Smooth muscle cell of the pulmonary artery (primary cell): ENCODE measurements around the gene ASB11. TPM values are rescaled to one million over a fixed set of nuclear protein-coding genes. Genes with fewer than 3 reads are reported as not detected.

ENCODE experiments used
- total RNA-seq: library from RNA; depleted of rRNA; stranded (reverse); fragments of >200 nt; gene quantifications from 2 replicates; pipeline ENCODE4 v1.2.3, GENCODE V29; 2014

Gene ASB11, protein sequence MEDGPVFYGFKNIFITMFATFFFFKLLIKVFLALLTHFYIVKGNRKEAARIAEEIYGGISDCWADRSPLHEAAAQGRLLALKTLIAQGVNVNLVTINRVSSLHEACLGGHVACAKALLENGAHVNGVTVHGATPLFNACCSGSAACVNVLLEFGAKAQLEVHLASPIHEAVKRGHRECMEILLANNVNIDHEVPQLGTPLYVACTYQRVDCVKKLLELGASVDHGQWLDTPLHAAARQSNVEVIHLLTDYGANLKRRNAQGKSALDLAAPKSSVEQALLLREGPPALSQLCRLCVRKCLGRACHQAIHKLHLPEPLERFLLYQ
- total RNA-seq = not detected in 2 replicates

DNA sequence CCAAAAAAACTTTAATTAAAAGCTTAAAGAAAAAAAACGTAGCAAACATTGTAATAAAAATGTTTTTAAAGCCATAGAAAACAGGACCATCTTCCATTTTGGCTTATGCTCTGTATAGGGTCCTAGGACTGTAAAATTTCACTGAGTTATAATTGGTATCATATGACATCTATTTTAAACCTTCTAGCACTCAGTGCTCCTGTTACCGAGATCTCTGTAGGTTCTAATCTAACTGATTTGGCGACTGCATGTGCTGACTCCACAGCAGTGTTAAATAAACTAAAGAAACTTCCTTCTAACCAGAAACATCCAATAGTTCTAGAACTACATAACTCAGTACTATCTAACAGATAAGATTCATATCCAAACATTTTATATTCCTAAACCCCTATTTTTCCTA lies at the start of gene ASB11:
TSS of gene ASB11 (minus strand) at position 132 of the 400 bp plus-strand sequence. CDS start at position 97, 35 bp downstream.

DNA sequence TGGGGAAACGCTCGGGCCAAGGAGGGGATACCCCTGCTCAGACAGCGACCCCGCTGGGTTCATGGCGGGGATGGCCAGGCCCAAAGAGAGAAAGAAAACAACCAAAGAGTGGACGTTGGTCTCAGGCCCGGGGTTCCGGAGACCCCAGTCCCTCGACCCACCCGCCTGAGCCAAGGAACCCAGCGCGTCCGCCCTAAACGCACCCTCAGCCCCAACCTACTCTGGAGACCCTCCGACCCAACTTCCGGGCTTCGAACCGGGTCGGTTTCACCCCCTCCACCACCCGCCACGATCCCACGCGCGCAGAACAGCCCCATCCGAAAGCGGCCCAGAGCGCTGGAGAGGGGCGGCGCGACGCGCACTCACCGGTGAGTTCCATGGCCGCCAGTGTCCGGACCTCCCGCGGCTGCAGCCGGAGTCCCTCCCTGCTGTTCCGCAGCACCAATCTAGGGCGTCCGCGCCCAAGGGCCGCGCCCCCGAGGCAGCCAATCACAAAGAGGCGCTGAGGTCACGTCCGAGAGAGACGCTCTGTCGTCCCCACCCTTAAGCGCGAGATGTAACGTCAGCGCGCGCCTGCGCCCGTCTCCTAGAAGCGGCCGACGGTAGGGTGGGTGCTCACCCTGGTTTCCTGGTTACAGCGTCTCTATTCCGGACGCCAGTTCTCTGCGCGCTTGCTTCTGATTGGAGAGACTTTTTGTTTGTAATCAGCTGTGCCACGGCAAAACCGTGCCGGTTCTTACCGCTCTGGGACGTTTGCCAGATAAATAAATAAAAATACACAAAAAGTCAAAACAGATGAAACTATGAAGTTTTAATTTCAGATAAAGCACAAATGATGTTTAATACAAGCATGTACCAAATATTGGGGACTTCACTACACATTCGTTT lies 19.9 kb upstream of the ASB11 start, which contains the start of gene PIGA:
TSS of gene PIGA (minus strand) at position 389 of the 888 bp plus-strand sequence. CDS start 3,593 bp downstream, outside the sequence.

DNA sequence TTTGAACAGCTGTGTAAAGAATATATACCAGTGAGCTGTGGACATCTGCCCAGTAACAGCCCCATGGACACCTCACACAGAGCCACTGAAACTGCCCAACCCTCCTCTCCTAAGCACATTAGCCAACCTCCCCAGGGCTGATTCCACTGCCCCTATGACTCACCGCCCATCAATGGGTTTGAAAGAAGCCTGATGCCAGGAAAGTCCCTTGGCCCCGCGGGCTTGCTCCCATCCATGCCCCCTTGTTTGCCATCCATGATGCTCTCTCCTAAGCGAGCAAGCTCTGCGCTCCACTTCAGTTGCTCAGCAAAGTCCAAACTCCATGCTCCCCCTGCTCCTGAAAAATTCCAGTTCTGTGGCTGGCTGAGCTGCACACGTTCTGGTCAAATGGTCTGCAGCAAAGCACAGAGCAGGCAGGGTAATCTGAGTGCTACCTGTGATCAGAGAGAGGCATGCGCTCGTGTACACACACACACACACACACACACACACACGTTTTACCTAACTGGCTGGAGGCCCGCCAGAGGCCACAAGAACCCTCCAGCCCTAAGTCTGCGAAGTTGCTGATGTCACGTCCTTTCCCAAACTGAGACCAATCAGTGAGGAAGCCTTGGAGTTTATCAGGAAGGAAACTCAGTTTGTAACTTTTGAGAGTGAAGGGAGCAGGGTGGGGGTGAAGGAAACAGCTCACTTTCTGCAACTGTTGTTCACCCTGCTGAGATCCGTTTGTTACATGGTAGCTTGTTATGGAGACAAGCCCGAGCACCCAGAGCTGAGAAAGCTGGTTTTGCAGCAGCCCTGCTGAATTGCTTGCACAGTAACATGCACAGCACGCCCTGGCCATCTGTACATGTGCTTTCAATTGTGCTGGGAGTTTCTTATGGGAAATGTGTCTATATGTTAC lies 45.6 kb downstream of the ASB11 start, which contains the start of gene ASB9:
TSS of gene ASB9 (minus strand) at position 466 of the 904 bp plus-strand sequence. CDS start at position 257, 209 bp downstream.

Other genes with a start within 250 kb of the ASB11 start
- 0.26 and 0.36 TPM in 2 replicates for gene ASB9, start 45.6 kb downstream of the ASB11 start, total RNA-seq
- 9.2 and 12.3 TPM in 2 replicates for gene PIGA, start 19.9 kb upstream of the ASB11 start, total RNA-seq
- 0.26 TPM in 1 of 2 replicates, not detected in the other for gene VEGFD, start 68.8 kb upstream of the ASB11 start, total RNA-seq
- gene PIR, start 177.7 kb upstream of the ASB11 start, total RNA-seq = 14.0 and 14.1 TPM in 2 replicates
- gene BMX, start 185.2 kb upstream of the ASB11 start, total RNA-seq = 0.33 and 0.76 TPM in 2 replicates